Body of pancreas (tissue), 4 donors: Measurements from ENCODE around the gene COMT. TPM values are rescaled to one million over a fixed set of nuclear protein-coding genes. Genes with fewer than 3 reads are reported as not detected.

ENCODE experiments used
- ATAC-seq: fragments of 150-250 bp; one replicate; pipeline ENCODE4 v1.9.1; 2016
- DNase-seq, 4 donors: peaks; one replicate each; pipeline ENCODE4 v3.0.0-alpha.2; 2019
- H3K27ac ChIP-seq, 4 donors: fragments of 200-600 bp; sonication (generic); 1 replicate in 3 of 4; 2 replicates in 1 of 4; pipeline versions ENCODE4 v1.5.1 to v1.6.1; 2016 to 2019; ENCODE audit warnings: mild to moderate bottlenecking in 1 of 4, mixed read lengths in 1 of 4, moderate library complexity in 1 of 4
- H3K27me3 ChIP-seq, 2 donors: fragments of 200-600 bp; sonication (generic); one replicate each; pipeline ENCODE4 v1.6.0; 2016; ENCODE audit warnings: mild to moderate bottlenecking in 1 of 2
- H3K36me3 ChIP-seq, 2 donors: fragments of 200-600 bp; sonication (generic); replicated peaks in 1 of 2; 2 replicates each; pipeline ENCODE4 v1.5.1; 2016; ENCODE audit warnings: low read depth in 2 of 2; ENCODE audit not compliant: insufficient read depth in 1 of 2
- H3K4me1 ChIP-seq: fragments of 200-600 bp; sonication (generic); one replicate; pipeline ENCODE4 v1.6.0; 2016
- H3K4me3 ChIP-seq, 2 donors: fragments of 200-600 bp; sonication (generic); 1 replicate in 1 of 2; 2 replicates in 1 of 2; pipeline ENCODE4 v1.5.1; 2016 to 2019
- H3K9me3 ChIP-seq, 3 donors: fragments of 200-600 bp; sonication (generic); 1 replicate in 2 of 3; 2 replicates in 1 of 3; pipeline ENCODE4 v1.5.1; 2016
- CTCF ChIP-seq, 7 experiments: fragments of 450-650 bp in 4 of 7; fragments of 200-600 bp in 3 of 7; sonication (generic) in 3 of 7; IDR thresholded peaks; one replicate each; pipeline ENCODE4 v1.5.1; 2016 to 2019; ENCODE audit warnings: antibody characterized with exemption in 7 of 7
- POLR2A ChIP-seq, 3 donors: fragments of 450-650 bp; IDR thresholded peaks; one replicate each; pipeline ENCODE4 v1.6.1; 2016; ENCODE audit warnings: antibody characterized with exemption in 3 of 3, mild to moderate bottlenecking in 2 of 3
- WGBS, 2 donors: methylation state at CpG; one replicate each; pipeline ENCODE4 v1.1.5; 2017; 5-methylcytosine and 5-hydroxymethylcytosine counted together
- intact Hi-C: fragments of 100-400 bp; cut with DNase I; formaldehyde crosslinking; loops from one replicate; pipeline ENCODE4 v1.15.1; 2023
- total RNA-seq, 2 donors: library from RNA; depleted of rRNA; stranded (reverse); fragments of >200 nt; gene quantifications; one replicate each; pipeline ENCODE4 v1.1.0, GENCODE V29; 2016

Gene COMT
- total RNA-seq, 2 donors from 2014 or later, result 85.6 to 98.2 TPM

GRCh38 chr22:19998232-19998951 lies 56.8 kb downstream of the COMT start:
- ATAC-seq, result peak; percentile 25
- DNase-seq, result peak in 2 of 4 donors; percentile 36 to 45
- H3K27ac ChIP-seq, result peak overlapping the region in 1 of 4 donors; percentile 30
- no peaks in the 10 kb centered on the region for H3K9me3 ChIP-seq
- no peak overlapping the region for H3K4me3 ChIP-seq
- no peaks in the 10 kb centered on the region for H3K4me1 ChIP-seq
- H3K27me3 ChIP-seq, result no peaks in the 10 kb centered on the region
- TF ChIP-seq CTCF (IDR thresholded peaks at IDR 0.05), result no peak
- no peaks in the 10 kb centered on the region for H3K36me3 ChIP-seq
- intact Hi-C loops, result no loop called here
- 73 to 92% methylated on average over 6 to 11 of the region's 16 CpGs for WGBS, 2 donors

- H3K4me1 ChIP-seq, result no peaks in the 10 kb centered on the region
- H3K36me3 ChIP-seq, result no peaks in the 10 kb centered on the region
- peak overlapping the region in 1 of 4 donors; percentile 12 for H3K27ac ChIP-seq
- ATAC-seq, result no peak
- no peaks in the 10 kb centered on the region for H3K27me3 ChIP-seq
- TF ChIP-seq POLR2A (IDR thresholded peaks at IDR 0.05) (no peak), CTCF (IDR thresholded peaks at IDR 0.05) (no peak)
- DNase-seq, result no peak
- H3K4me3 ChIP-seq, result no peak overlapping the region
- intact Hi-C loops, result no loop called here
- H3K9me3 ChIP-seq, result no peaks in the 10 kb centered on the region
- WGBS, 2 donors, result 69 to 81% methylated on average over 6 to 8 of the region's 8 CpGs
These were observed 57.6 kb downstream of the COMT start for GRCh38 chr22:19998991-19999820.

- H3K9me3 ChIP-seq, result no peaks in the 10 kb centered on the region
- H3K36me3 ChIP-seq, result no peaks in the 10 kb centered on the region
- H3K27ac ChIP-seq, result no peak overlapping the region
- ATAC-seq (no peak), DNase-seq (peak in 2 of 4 donors; percentile 36 to 47)
- no peak overlapping the region for H3K4me3 ChIP-seq
- intact Hi-C loops, result no loop called here
- WGBS, 2 donors, result 78 to 89% methylated on average over 9 to 13 of the region's 14 CpGs
- H3K27me3 ChIP-seq, result no peaks in the 10 kb centered on the region
- no peak for TF ChIP-seq CTCF (IDR thresholded peaks at IDR 0.05)
- no peak for TF ChIP-seq POLR2A (IDR thresholded peaks at IDR 0.05)
- no peaks in the 10 kb centered on the region for H3K4me1 ChIP-seq
These were observed 58.9 kb downstream of the COMT start for GRCh38 chr22:20000246-20001081.

- H3K27ac ChIP-seq, result no peak overlapping the region
These were observed 59.6 kb downstream of the COMT start for GRCh38 chr22:20001082-20001638.

More at GRCh38 chr22:20001082-20001638, 59.6 kb downstream of the COMT start:
- H3K4me3 ChIP-seq, result no peak overlapping the region
- ATAC-seq, result no peak
- no peak for DNase-seq
- H3K36me3 ChIP-seq, result no peaks in the 10 kb centered on the region
- 91 to 93% methylated on average over 8 to 10 of the region's 11 CpGs for WGBS, 2 donors
- no peaks in the 10 kb centered on the region for H3K4me1 ChIP-seq
- H3K27me3 ChIP-seq, result no peaks in the 10 kb centered on the region
- intact Hi-C loops, result no loop called here
- TF ChIP-seq POLR2A (IDR thresholded peaks at IDR 0.05) (no peak), CTCF (IDR thresholded peaks at IDR 0.05) (no peak)
- H3K9me3 ChIP-seq, result no peaks in the 10 kb centered on the region
